Measurements from ENCODE around the gene GK2.

DNA sequence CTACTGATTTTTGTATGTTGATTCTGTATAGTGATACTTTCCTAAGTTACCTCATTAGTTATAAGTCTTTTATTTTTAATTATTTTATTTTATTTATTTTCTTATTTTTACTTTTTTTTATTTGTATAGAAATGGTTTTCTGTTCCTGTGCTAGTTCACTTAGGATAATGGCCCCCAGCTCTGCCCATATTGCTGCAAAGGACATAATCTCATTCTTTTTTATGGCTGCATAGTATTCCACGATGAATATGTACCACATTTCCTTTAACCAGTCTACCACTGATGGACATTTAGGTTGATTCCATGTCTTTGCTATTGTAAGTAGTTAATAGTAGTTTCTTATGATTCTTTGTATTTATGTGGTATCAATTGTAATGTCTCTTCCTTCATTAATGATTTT, 31.5 kb upstream of the GK2 start:
- TF ChIP-seq TAF1 (IDR thresholded peaks at IDR 0.05; ENCODE audit: borderline replicate concordance, low read depth, low read length) (no peak), POLR2A (IDR thresholded peaks at IDR 0.05; ENCODE audit: low read depth, low read length) (no peak), POLR2AphosphoS5 (IDR thresholded peaks at IDR 0.05; ENCODE audit: low read depth, low read length) (no peak)

Data from GM12892 (cell line).